ENCODE measurements around the gene PBX4.
A peak's percentile ranks its signal among the peaks of the same experiment; 100 is the strongest.

DNA sequence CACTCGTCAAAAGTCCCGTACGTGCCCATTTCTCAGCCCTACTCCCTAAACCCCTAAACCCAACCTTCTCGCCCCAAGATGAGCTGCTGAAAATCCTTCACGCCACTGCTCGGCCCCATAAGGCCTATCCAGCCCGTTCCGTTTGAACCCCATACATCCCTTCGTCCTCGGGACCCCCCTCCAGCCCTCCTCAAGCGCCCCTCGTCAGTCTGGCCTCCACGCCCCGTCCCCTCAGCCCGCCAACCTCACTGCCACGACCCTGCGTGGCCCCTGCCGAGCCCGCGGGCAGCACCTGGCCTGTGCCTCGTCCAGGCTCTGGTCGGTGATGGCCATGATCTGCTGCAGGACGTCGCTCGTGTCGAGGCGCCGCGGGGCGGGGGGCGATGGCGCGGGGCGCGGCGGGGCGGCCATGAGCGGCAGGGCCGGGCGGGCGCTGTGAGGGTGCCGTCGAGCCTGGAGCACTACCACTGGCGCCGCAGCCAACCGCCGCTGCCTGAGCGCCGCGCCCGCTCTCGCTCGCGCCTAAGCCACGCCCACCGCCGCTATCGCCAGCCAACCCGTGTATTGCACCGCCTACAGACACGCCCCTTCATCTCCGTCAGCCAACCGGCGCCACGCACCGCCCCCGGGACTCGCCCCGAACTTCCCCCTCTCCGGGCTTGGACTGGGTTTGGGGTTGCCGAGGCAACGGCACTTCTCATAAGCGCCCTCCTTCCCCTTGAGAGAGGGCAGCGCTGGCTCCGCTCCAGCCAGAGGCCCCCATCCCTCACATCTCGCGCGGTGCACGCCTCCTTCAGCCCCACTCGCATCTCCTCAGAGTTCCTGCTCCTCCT is at the start of gene PBX4:
- TF ChIP-seq, protein P1, sequence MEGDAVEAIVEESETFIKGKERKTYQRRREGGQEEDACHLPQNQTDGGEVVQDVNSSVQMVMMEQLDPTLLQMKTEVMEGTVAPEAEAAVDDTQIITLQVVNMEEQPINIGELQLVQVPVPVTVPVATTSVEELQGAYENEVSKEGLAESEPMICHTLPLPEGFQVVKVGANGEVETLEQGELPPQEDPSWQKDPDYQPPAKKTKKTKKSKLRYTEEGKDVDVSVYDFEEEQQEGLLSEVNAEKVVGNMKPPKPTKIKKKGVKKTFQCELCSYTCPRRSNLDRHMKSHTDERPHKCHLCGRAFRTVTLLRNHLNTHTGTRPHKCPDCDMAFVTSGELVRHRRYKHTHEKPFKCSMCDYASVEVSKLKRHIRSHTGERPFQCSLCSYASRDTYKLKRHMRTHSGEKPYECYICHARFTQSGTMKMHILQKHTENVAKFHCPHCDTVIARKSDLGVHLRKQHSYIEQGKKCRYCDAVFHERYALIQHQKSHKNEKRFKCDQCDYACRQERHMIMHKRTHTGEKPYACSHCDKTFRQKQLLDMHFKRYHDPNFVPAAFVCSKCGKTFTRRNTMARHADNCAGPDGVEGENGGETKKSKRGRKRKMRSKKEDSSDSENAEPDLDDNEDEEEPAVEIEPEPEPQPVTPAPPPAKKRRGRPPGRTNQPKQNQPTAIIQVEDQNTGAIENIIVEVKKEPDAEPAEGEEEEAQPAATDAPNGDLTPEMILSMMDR (IDR thresholded peaks at IDR 0.05; ENCODE audit: low read depth, low read length): no peak
- TF ChIP-seq POLR2A (IDR thresholded peaks at IDR 0.05; ENCODE audit: extremely low read depth, insufficient read length): peak; percentile 47
- TF ChIP-seq MYC (IDR thresholded peaks at IDR 0.05; ENCODE audit: low read depth, low read length): peak; percentile 69
- peak; percentile 74 for TF ChIP-seq MAX (IDR thresholded peaks at IDR 0.05; ENCODE audit: low read depth, low read length)

All from NB4 (cell line).